Activated naive CD8-positive, alpha-beta T cell treated with anti-CD3 and anti-CD28 coated beads, Interleukin-2, amount 10 ng/mL, durations not matched to agents 7 days and 5 days (primary cell): ENCODE data around the gene PRMT7. TPM values are rescaled to one million over a fixed set of nuclear protein-coding genes. Genes with fewer than 3 reads are reported as not detected.

Experiments
- ATAC-seq: fragments of 150-1000 bp; cut with Tn5 transposase; one replicate; pipeline ENCODE4 v1.10.0; 2021; ENCODE audit warnings: low read depth, moderate library complexity
- POLR2A ChIA-PET: fragments of 350-600 bp; sonication (Branson Sonifier 250); formaldehyde crosslinking; loops from one replicate; lab custom pipeline; 2021; ENCODE audit warnings: antibody characterized with exemption; lab: Charles Lee
- DNase-seq: peaks from one replicate; pipeline ENCODE4 v3.0.0; 2021
- H3K27ac Mint-ChIP-seq: one replicate; pipeline ENCODE4 v1.8.0; 2022; ENCODE audit warnings: mild to moderate bottlenecking, mixed read lengths
- H3K27me3 Mint-ChIP-seq: one replicate; pipeline ENCODE4 v1.8.0; 2022; ENCODE audit warnings: mild to moderate bottlenecking, moderate library complexity, mixed read lengths
- H3K36me3 Mint-ChIP-seq: one replicate; pipeline ENCODE4 v1.8.0; 2021; ENCODE audit warnings: mild to moderate bottlenecking, mixed read lengths
- H3K4me1 Mint-ChIP-seq: one replicate; pipeline ENCODE4 v1.8.0; 2021; ENCODE audit warnings: mixed read lengths
- H3K4me3 Mint-ChIP-seq: one replicate; pipeline ENCODE4 v1.8.0; 2022; ENCODE audit warnings: mild to moderate bottlenecking, moderate library complexity, mixed read lengths
- H3K9me3 Mint-ChIP-seq: one replicate; pipeline ENCODE4 v1.8.0; 2021; ENCODE audit warnings: mixed read lengths
- total RNA-seq, 2 experiments: library from RNA; stranded (reverse); gene quantifications; one replicate each; pipeline ENCODE4 v1.2.3, GENCODE V29; 2021

PRMT7 gene
- total RNA-seq, 2 experiments from 2014 or later, result 85.7 to 87.3 TPM

DNA sequence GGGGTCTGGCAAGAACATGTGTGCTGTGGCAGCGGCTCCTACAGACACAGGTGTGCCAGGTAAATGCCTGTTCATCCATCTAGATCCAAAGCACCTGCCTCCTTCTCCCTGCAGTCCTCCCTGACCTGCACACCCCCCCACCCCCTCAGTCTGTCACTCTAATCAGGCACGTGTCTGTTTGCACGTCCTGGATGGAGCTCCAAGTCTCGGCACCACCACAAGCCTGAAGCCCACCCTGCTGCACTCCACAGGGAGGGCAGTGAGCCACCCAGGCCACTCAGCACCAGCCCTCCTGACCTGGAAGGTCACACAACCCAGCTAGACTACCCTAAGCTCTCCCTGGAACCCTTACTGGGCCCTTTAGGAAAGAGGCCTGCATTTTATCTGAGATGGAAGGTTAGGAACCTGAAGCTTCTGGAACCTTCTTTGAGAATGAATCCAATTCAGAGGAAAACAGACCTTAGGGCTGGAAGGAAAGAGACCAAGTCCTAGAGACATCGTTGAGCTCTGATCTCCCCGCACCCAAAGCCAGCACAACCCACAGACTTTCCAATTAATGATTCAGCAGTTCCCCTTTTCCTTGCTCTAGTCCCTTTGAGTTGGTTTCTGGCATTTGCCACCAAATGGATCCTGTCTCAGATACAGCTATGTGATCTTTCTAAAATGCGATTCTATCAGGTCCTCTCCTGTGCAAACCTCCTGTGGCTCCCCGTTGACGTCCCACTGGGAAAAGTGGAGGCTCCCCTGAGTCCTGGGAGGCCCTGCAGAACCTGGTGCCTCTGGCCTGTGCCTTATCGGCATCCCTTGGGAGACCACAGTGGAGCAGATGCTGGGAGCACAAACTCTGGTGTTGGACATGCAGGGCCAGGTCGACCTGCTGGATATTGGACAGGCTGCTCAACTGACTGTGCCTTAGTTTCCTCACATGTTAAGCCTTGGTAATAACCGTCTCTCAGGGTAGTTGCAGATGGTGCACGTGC is 67.9 kb downstream of the PRMT7 start:
- H3K27me3 Mint-ChIP-seq, result peaks cover 32% of the 10 kb centered on the region
- no peak overlapping the region for H3K27ac Mint-ChIP-seq
- POLR2A ChIA-PET, result no interaction called here
- no peak for DNase-seq
- peaks cover 15% of the 10 kb centered on the region for H3K4me1 Mint-ChIP-seq
- H3K9me3 Mint-ChIP-seq, result no peaks in the 10 kb centered on the region
- ATAC-seq, result no peak
- H3K36me3 Mint-ChIP-seq, result no peaks in the 10 kb centered on the region
- H3K4me3 Mint-ChIP-seq, result no peak overlapping the region

DNA sequence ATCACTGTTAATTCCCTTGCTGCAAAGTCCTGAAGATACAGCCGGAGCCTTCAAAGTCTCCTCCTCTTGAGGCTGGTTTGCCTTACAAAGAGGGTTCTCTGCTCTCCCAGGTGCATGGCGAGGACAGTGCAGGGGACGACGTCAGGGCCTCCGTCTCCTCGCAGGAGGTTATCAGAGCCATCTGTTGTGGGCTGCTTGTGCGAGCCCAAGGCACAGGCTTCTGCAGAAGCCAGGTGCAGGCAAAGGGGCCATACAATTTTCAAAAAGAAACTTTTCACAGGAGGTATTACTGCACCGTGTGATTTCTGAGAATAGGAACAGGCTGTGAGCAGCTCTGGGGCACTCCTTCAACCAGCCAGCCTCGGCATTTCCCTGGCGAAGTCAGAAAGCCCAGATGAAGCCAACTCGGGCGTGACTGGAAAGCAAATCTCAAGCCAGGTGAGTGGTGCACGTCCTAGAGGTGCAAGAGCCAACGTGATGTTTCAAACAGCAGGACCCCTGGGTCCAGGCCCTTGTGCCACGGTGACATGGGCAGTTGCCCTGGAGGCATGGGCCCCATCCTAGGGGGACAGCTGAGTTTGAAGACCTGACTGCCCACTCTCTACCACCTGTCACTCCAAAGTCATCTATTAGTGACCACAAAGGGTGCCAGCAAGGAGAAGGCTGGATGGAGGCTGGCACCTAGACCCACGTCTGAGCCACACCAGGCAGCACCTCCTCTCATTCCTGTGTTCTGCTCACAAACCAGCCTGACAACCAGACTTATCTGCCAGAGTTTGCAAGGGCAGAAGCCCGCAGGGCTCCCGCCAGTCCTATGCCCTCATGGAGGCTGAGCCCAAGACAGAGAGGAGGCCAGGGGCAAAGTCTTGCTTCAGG is 68.9 kb downstream of the PRMT7 start:
- H3K27me3 Mint-ChIP-seq, result peaks cover 27% of the 10 kb centered on the region
- POLR2A ChIA-PET, result interaction anchor here (0.6 kb wide), 1 partner anchor 291 kb away, joined by 3 read pairs; no protein-coding TSS in a partner anchor
- ATAC-seq (peak; percentile 54), DNase-seq (no peak)
- H3K4me3 Mint-ChIP-seq, result no peak overlapping the region
- H3K9me3 Mint-ChIP-seq, result no peaks in the 10 kb centered on the region
- no peak overlapping the region for H3K27ac Mint-ChIP-seq
- no peaks in the 10 kb centered on the region for H3K36me3 Mint-ChIP-seq
- peaks cover 14% of the 10 kb centered on the region for H3K4me1 Mint-ChIP-seq

- Mint-ChIP-seq H3K4me1 (peaks cover 14% of the 10 kb centered on the region), H3K27me3 (peaks cover 25% of the 10 kb centered on the region), H3K27ac (no peak overlapping the region), H3K36me3 (no peaks in the 10 kb centered on the region), H3K9me3 (no peaks in the 10 kb centered on the region), H3K4me3 (no peak overlapping the region)
- DNase-seq (no peak), ATAC-seq (no peak)
- POLR2A ChIA-PET, result interaction anchor here (0.6 kb wide), 1 partner anchor 290 kb away, joined by 3 read pairs; no protein-coding TSS in a partner anchor
Measured at GRCh38 chr16:68380348-68380670, 69.5 kb downstream of the PRMT7 start.

DNA sequence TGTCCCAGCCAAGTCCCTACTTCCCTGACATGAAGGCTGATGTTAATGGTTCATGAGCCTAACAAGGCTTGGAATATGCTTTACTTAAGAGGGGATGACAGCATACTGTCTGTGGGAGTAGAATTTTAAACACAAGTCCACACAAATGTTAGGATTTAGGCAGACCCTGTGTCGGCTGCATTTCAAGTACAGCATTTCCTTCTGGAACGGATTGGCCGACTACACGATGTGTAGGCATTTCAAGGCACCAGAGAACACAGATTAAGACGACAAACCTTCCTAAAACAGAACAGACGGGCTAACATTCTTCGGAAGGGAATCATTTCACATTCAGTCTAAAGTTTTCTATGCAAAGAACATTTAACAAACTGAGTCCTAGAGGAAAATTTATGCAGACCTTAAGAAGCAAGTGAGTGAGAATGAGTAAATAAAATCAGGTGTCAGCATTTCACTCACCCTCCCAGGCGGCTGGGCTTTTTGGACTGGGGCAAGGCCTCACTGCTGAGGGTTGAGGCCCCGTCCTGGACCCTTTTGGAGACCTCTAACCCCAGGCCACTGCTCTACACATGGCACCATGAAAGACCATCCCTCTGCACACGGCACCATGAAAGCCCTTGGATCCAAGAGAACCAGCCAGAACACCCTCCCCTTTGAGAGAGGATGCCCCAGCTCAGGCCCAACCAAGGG is 70.0 kb downstream of the PRMT7 start:
- H3K27ac Mint-ChIP-seq, result no peak overlapping the region
- no peaks in the 10 kb centered on the region for H3K9me3 Mint-ChIP-seq
- DNase-seq (no peak), ATAC-seq (no peak)
- H3K4me1 Mint-ChIP-seq, result peaks cover 14% of the 10 kb centered on the region
- H3K36me3 Mint-ChIP-seq, result no peaks in the 10 kb centered on the region
- no peak overlapping the region for H3K4me3 Mint-ChIP-seq
- POLR2A ChIA-PET, result interaction anchor here (0.7 to 1.2 kb wide), 2 partner anchors 37 to 467 kb away, joined by 3 read pairs; no protein-coding TSS in a partner anchor
- H3K27me3 Mint-ChIP-seq, result peaks cover 25% of the 10 kb centered on the region

DNA sequence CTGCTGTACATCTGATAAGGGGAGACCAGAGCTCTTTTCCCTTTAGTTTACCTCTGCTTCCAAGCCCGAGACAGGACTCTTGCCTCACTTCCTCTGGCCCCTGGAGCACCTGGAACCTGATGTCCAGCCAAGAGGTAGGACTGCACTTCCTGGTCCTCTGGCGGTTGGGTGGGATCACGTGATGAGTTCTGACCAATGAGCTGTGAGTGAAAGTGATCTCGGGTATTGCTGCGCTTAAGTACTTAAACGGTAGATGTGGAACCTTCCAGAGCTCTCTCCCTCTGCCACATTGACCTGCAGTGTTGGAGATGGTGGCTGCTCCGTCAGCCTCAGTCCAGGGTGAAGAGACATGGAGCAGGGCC is 70.5 kb downstream of the PRMT7 start:
- Mint-ChIP-seq H3K9me3 (no peaks in the 10 kb centered on the region), H3K27me3 (peaks cover 24% of the 10 kb centered on the region), H3K4me1 (peaks cover 14% of the 10 kb centered on the region), H3K36me3 (no peaks in the 10 kb centered on the region), H3K4me3 (no peak overlapping the region), H3K27ac (no peak overlapping the region)
- ATAC-seq (no peak), DNase-seq (no peak)
- POLR2A ChIA-PET, result interaction anchor here (0.7 to 1.2 kb wide), 2 partner anchors 37 to 468 kb away, joined by 3 read pairs; no protein-coding TSS in a partner anchor

- POLR2A ChIA-PET, result no interaction called here
- Mint-ChIP-seq H3K4me3 (no peak overlapping the region), H3K36me3 (no peaks in the 10 kb centered on the region), H3K27me3 (peaks cover 21% of the 10 kb centered on the region), H3K9me3 (no peaks in the 10 kb centered on the region), H3K4me1 (peaks cover 14% of the 10 kb centered on the region), H3K27ac (peak overlapping the region; percentile 43)
- DNase-seq, result peak; percentile 45
- ATAC-seq, result peak; percentile 55
Measured at GRCh38 chr16:68382296-68382718, 71.5 kb downstream of the PRMT7 start.

DNA sequence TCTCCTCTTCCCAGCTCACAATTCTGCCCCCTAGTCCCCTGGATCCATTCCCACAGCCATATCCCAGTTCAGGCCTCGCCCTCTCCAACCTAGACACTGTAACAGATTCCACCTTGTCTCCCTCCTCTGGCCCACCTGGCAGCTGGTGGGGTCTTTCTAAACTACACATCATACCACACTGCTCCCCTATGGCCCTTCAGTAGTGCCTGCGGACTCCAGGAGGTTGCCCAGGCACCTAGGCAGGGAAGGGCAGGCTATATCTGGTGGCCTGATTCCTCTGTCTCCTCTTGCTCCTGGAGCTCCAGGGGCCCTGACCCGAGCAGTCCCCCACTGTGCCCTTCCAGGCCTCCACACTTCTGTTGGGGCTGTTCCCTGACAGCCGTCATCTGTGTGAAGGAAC is 73.0 kb downstream of the PRMT7 start:
- DNase-seq, result no peak
- POLR2A ChIA-PET, result no interaction called here
- Mint-ChIP-seq H3K27ac (no peak overlapping the region), H3K9me3 (no peaks in the 10 kb centered on the region), H3K27me3 (peaks cover 17% of the 10 kb centered on the region), H3K4me3 (no peak overlapping the region), H3K36me3 (no peaks in the 10 kb centered on the region), H3K4me1 (peaks cover 13% of the 10 kb centered on the region)
- no peak for ATAC-seq

DNA sequence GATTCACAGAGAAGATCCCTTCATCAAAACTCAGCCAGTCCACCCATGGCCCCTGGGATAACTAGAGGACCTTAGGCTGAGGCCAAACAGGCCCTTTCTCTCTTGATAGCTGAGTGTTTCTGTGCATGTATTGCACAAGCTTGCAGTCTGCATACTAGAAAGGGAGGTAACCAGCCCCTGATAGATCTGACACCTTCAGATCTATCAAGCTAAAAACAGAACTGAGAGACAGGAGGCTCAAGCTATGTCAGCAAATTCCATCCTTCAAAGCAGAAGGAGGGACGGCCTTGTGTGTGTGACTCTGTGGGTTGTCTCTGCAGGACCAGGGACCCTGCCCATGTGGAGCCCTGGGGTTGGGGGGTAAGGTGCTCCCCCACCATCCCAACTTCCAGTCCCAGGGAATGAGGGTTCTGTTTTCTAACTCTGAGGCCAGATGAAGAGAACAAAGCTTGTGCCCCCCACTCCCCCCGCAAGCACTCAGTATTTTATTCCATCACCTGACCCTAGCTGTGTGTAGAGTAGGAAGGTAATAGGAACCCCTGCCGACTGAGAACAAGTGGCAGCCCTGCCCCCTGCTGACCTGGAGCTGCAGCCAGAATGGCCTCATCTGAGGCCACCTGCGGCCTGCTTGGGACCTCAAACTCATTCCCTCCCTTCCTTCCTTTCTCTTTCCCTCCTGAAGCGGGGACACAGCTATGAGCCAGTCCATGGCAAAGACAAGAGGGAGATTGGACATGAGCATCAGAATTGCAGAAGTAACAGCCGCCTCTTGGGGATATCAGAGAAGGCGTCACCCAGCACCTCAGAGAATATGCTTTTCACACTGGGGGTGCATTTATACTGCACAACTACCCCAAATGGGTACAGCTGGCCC is 73.7 kb downstream of the PRMT7 start:
- H3K4me1 Mint-ChIP-seq, result peaks cover 7% of the 10 kb centered on the region
- POLR2A ChIA-PET, result no interaction called here
- no peaks in the 10 kb centered on the region for H3K36me3 Mint-ChIP-seq
- H3K27me3 Mint-ChIP-seq, result peaks cover 16% of the 10 kb centered on the region
- no peak overlapping the region for H3K27ac Mint-ChIP-seq
- H3K4me3 Mint-ChIP-seq, result no peak overlapping the region
- DNase-seq (no peak), ATAC-seq (no peak)
- no peaks in the 10 kb centered on the region for H3K9me3 Mint-ChIP-seq

DNA sequence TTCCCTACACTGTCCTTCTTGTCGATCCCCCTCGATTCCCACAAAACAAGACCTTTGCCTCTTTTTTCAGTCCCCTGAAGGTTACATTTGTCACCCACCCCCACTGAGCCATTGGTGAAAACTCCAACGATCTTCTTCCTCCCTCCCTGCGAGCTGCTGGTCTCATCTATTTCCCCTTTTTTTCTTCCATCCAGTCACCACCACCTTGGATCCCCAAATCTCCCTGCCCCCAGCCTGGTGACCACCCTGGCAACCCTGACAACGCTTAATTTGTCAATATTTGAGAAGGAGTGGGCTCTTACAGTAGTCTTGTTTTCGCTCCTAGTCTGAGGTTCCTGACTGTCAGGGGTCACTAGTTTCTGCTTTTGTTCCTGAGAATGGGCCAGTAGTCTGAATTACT is 74.6 kb downstream of the PRMT7 start:
- POLR2A ChIA-PET, result no interaction called here
- no peaks in the 10 kb centered on the region for H3K9me3 Mint-ChIP-seq
- H3K27me3 Mint-ChIP-seq, result peaks cover 16% of the 10 kb centered on the region
- H3K4me3 Mint-ChIP-seq, result no peak overlapping the region
- DNase-seq, result no peak
- H3K27ac Mint-ChIP-seq, result no peak overlapping the region
- H3K36me3 Mint-ChIP-seq, result no peaks in the 10 kb centered on the region
- H3K4me1 Mint-ChIP-seq, result peaks cover 5% of the 10 kb centered on the region
- ATAC-seq, result no peak

DNA sequence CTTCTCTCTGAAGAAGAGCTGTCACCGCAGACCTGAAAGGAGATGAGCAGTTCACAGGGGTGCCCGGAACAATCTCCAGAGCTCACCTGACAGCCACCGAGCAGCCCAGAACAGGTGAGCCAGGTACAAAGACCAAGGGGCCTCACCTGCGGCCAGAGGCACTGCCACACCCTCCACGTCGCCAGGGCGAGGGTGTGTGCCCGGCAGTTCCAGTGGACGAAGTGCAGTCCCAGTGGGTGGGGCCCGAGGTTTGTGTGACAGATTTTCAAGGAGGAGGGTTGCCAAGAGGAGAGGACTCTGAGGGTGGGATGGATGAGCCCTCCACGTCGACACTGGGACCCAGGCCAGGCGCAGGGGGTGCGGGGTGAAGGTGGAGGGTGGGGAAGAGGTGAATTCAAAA is 75.8 kb downstream of the PRMT7 start:
- Mint-ChIP-seq H3K4me3 (no peak overlapping the region), H3K9me3 (no peaks in the 10 kb centered on the region), H3K36me3 (no peaks in the 10 kb centered on the region), H3K27ac (no peak overlapping the region), H3K27me3 (peaks cover 18% of the 10 kb centered on the region), H3K4me1 (peaks cover 5% of the 10 kb centered on the region)
- ATAC-seq, result no peak
- POLR2A ChIA-PET, result no interaction called here
- no peak for DNase-seq

GRCh38 chr16:68387301-68387700 is 76.5 kb downstream of the PRMT7 start:
- Mint-ChIP-seq H3K27ac (no peak overlapping the region), H3K36me3 (no peaks in the 10 kb centered on the region), H3K27me3 (peaks cover 15% of the 10 kb centered on the region), H3K9me3 (no peaks in the 10 kb centered on the region), H3K4me1 (peaks cover 5% of the 10 kb centered on the region), H3K4me3 (no peak overlapping the region)
- DNase-seq, result no peak
- no peak for ATAC-seq
- POLR2A ChIA-PET, result no interaction called here

DNA sequence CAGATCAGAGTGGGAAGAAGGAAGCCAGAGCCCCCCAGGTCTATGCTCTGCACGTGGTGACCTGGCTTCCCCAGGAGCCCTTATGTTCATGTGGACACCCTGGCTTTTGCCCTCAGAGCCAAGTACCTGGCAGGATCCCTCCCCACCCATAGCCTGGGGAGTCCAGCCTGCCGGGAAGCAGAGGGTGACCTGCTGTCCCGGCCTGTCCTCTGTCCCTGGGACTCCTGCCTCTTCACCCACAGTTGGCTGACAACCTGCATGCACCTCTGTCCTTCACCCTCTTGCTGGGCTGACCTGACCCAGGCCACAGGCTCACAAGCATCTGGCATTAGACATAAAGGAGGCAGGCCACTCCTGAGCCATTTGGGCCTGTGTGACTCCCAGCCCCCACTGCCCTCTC is 77.3 kb downstream of the PRMT7 start:
- H3K27ac Mint-ChIP-seq, result no peak overlapping the region
- ATAC-seq, result no peak
- H3K36me3 Mint-ChIP-seq, result no peaks in the 10 kb centered on the region
- POLR2A ChIA-PET, result no interaction called here
- H3K4me1 Mint-ChIP-seq, result peaks cover 3% of the 10 kb centered on the region
- no peak overlapping the region for H3K4me3 Mint-ChIP-seq
- peaks cover 18% of the 10 kb centered on the region for H3K27me3 Mint-ChIP-seq
- H3K9me3 Mint-ChIP-seq, result no peaks in the 10 kb centered on the region
- DNase-seq, result no peak
